Dermis blood vessel endothelial cell (primary cell): ENCODE data around the gene MAP3K2. TPM values are rescaled to one million over a fixed set of nuclear protein-coding genes. Genes with fewer than 3 reads are reported as not detected.

Experiments
- DNase-seq: peaks from one replicate; pipeline ENCODE4 v3.0.0; 2010
- total RNA-seq: library from RNA; depleted of rRNA; stranded (reverse); fragments of >200 nt; gene quantifications from 2 replicates; pipeline ENCODE4 v1.2.3, GENCODE V29; 2014

The MAP3K2 gene
- total RNA-seq, 1 donor from 2014 or later, result 28.4 TPM

- no peak for DNase-seq
Observed at GRCh38 chr2:127280693-127281092, 107.1 kb downstream of the MAP3K2 start.

GRCh38 chr2:127279781-127280180 lies 108.0 kb downstream of the MAP3K2 start:
- DNase-seq, result no peak

GRCh38 chr2:127278959-127279358 lies 108.8 kb downstream of the MAP3K2 start:
- DNase-seq, result no peak

- DNase-seq, result no peak
Observed at GRCh38 chr2:127277028-127277427, 110.7 kb downstream of the MAP3K2 start.

- DNase-seq, result no peak
Observed at GRCh38 chr2:127275789-127276188, 112.0 kb downstream of the MAP3K2 start.

- no peak for DNase-seq
Observed at GRCh38 chr2:127275356-127275755, 112.4 kb downstream of the MAP3K2 start.

- DNase-seq, result no peak
Observed at GRCh38 chr2:127270663-127271062, 117.1 kb downstream of the MAP3K2 start.

GRCh38 chr2:127261804-127262406 lies 125.9 kb downstream of the MAP3K2 start:
- DNase-seq, result no peak

GRCh38 chr2:127259355-127259754 lies 128.4 kb downstream of the MAP3K2 start:
- no peak for DNase-seq

- no peak for DNase-seq
Observed at GRCh38 chr2:127256866-127257265, 130.9 kb downstream of the MAP3K2 start.

- no peak for DNase-seq
Observed at GRCh38 chr2:127256381-127256780, 131.4 kb downstream of the MAP3K2 start.

- DNase-seq, result no peak
Observed at GRCh38 chr2:127255721-127256120, 132.1 kb downstream of the MAP3K2 start.

GRCh38 chr2:127255146-127255545 lies 132.6 kb downstream of the MAP3K2 start:
- no peak for DNase-seq

GRCh38 chr2:127254386-127254981 lies 133.3 kb downstream of the MAP3K2 start:
- DNase-seq, result no peak

Other genes with a start within 250 kb of the MAP3K2 start
- gene CYP27C1, start 167.7 kb downstream of the MAP3K2 start, total RNA-seq, result not detected in 2 replicates
- gene ERCC3, start 93.8 kb downstream of the MAP3K2 start, total RNA-seq, result 45.6 and 49.2 TPM in 2 replicates
- 0.17 TPM in 1 of 2 replicates, not detected in the other for gene PROC, start 30.5 kb upstream of the MAP3K2 start, total RNA-seq
- 42.8 and 53.1 TPM in 2 replicates for gene IWS1, start 138.5 kb upstream of the MAP3K2 start, total RNA-seq
- 0.09 TPM in 1 of 2 replicates, not detected in the other for gene MYO7B, start 147.7 kb upstream of the MAP3K2 start, total RNA-seq